B cell (primary cell): Measurements from ENCODE around the gene TBC1D1. TPM values are rescaled to one million over a fixed set of nuclear protein-coding genes. Genes with fewer than 3 reads are reported as not detected.

ENCODE experiments used
- ATAC-seq: fragments of 200-7000 bp; cut with Tn5 transposase; one replicate; pipeline ENCODE4 v1.10.0; 2021; ENCODE audit warnings: low read depth, mild to moderate bottlenecking, moderate number of reproducible peaks, moderate library complexity
- CTCF ChIA-PET: fragments of 350-600 bp; sonication (Branson Sonifier 250); formaldehyde crosslinking; loops from one replicate; lab custom pipeline; 2021; ENCODE audit warnings: antibody characterized with exemption, inconsistent platforms; lab: Charles Lee
- POLR2A ChIA-PET: fragments of 350-600 bp; sonication (Branson Sonifier 250); formaldehyde crosslinking; loops from one replicate; lab custom pipeline; 2021; ENCODE audit warnings: antibody characterized with exemption; lab: Charles Lee
- DNase-seq: peaks from one replicate; pipeline ENCODE4 v3.0.0; 2013
- H2AFZ ChIP-seq: 2 replicates; pipeline ENCODE4 v1.6.1; 2012; ENCODE audit warnings: mild to moderate bottlenecking, low read depth, low read length; ENCODE audit not compliant: insufficient read depth, poor library complexity, severe bottlenecking
- H3K27ac ChIP-seq, 2 donors: 1 replicate in 1 of 2; 2 replicates in 1 of 2; pipeline ENCODE4 v1.5.1; 2012 to 2013; ENCODE audit warnings: low read length in 2 of 2, mild to moderate bottlenecking in 2 of 2, moderate library complexity in 1 of 2
- H3K27me3 ChIP-seq, 4 experiments: fragments of 200-600 bp in 1 of 4; sonication (generic) in 1 of 4; replicated peaks in 1 of 4; 1 replicate in 2 of 4; 2 replicates in 2 of 4; pipeline versions ENCODE4 v1.6.1 to v1.7.0; 2013 to 2016; ENCODE audit warnings: low read length in 3 of 4, mild to moderate bottlenecking in 2 of 4, mixed read lengths in 1 of 4, moderate library complexity in 1 of 4; ENCODE audit not compliant: insufficient read depth in 4 of 4, control insufficient read depth in 3 of 4; ENCODE audit errors: control extremely low read depth in 1 of 4
- H3K36me3 ChIP-seq, 2 experiments: replicated peaks in 1 of 2; 1 replicate in 1 of 2; 2 replicates in 1 of 2; pipeline versions ENCODE4 v1.6.1 to v1.7.1; 2013; ENCODE audit warnings: low read length in 1 of 2; ENCODE audit not compliant: insufficient read depth in 2 of 2, control insufficient read depth in 1 of 2; ENCODE audit errors: control extremely low read depth in 1 of 2, extremely low read depth in 1 of 2
- H3K4me1 ChIP-seq, 2 donors: fragments of 200-600 bp in 1 of 2; sonication (generic) in 1 of 2; 1 replicate in 1 of 2; 2 replicates in 1 of 2; pipeline versions ENCODE4 v1.5.1 to v1.6.1; 2013 to 2017; ENCODE audit warnings: low read length in 2 of 2; ENCODE audit not compliant: control insufficient read depth in 2 of 2, insufficient read depth in 2 of 2
- H3K4me2 ChIP-seq: replicated peaks from 2 replicates; pipeline ENCODE3; 2012; ENCODE audit warnings: mild to moderate bottlenecking, low read depth, low read length; ENCODE audit not compliant: poor library complexity, severe bottlenecking
- H3K4me3 ChIP-seq, 5 experiments: fragments of 200-600 bp in 1 of 5; sonication (generic) in 1 of 5; 1 replicate in 3 of 5; 2 replicates in 2 of 5; pipeline versions ENCODE4 v1.5.1 to v1.7.0; 2011 to 2016; ENCODE audit warnings: low read length in 4 of 5, mild to moderate bottlenecking in 4 of 5, low read depth in 2 of 5, control low read depth in 1 of 5, moderate library complexity in 1 of 5; ENCODE audit not compliant: insufficient read depth in 1 of 5; ENCODE audit errors: control extremely low read depth in 1 of 5, extremely low read depth in 1 of 5
- H3K79me2 ChIP-seq: fragments of 200-600 bp; sonication (generic); one replicate; pipeline ENCODE4 v1.6.0; 2016; ENCODE audit warnings: low read length; ENCODE audit not compliant: control insufficient read depth, insufficient read depth
- H3K9ac ChIP-seq: fragments of 200-600 bp; sonication (generic); 2 replicates; pipeline ENCODE4 v1.6.1; 2017; ENCODE audit warnings: mild to moderate bottlenecking, low read length, moderate library complexity
- H3K9me3 ChIP-seq, 3 donors: one replicate each; pipeline versions ENCODE4 v1.6.1 to v1.7.1; 2013; ENCODE audit warnings: low read length in 2 of 3; ENCODE audit not compliant: control insufficient read depth in 2 of 3, insufficient read depth in 1 of 3; ENCODE audit errors: control extremely low read depth in 1 of 3
- H4K20me1 ChIP-seq: 2 replicates; pipeline ENCODE4 v1.6.0; 2012; ENCODE audit warnings: mild to moderate bottlenecking, low read length; ENCODE audit not compliant: insufficient read depth, control insufficient read depth, poor library complexity, severe bottlenecking
- H3K27ac Mint-ChIP-seq: one replicate; pipeline ENCODE4 v1.8.0; 2021; ENCODE audit warnings: mixed read lengths
- H3K27me3 Mint-ChIP-seq: one replicate; pipeline ENCODE4 v1.8.0; 2021; ENCODE audit warnings: mixed read lengths
- H3K4me1 Mint-ChIP-seq: one replicate; pipeline ENCODE4 v1.8.0; 2021; ENCODE audit warnings: mixed read lengths
- H3K4me3 Mint-ChIP-seq: one replicate; pipeline ENCODE4 v1.8.0; 2021; ENCODE audit warnings: mixed read lengths
- H3K9me3 Mint-ChIP-seq: one replicate; pipeline ENCODE4 v1.8.0; 2022; ENCODE audit warnings: mixed read lengths; ENCODE audit not compliant: insufficient read depth
- EZH2 ChIP-seq: IDR thresholded peaks from 2 replicates; pipeline ENCODE4 v1.6.1; 2012; ENCODE audit warnings: borderline replicate concordance, low read depth, mild to moderate bottlenecking, moderate library complexity, low read length; ENCODE audit not compliant: insufficient read depth, poor library complexity, severe bottlenecking
- WGBS: methylation state at CpG from one replicate; pipeline ENCODE4 v1.1.5; 2013; ENCODE audit warnings: missing lambda C conversion rate; ENCODE audit not compliant: insufficient coverage; 5-methylcytosine and 5-hydroxymethylcytosine counted together
- intact Hi-C: fragments of 100-400 bp; cut with micrococcal nuclease; formaldehyde crosslinking; loops from one replicate; pipeline ENCODE4 v1.10.0; 2022
- polyA plus RNA-seq: library from polyadenylated mRNA; depleted of rRNA; stranded (reverse); fragments of >200 nt; gene quantifications from 2 replicates; pipeline ENCODE4 v1.2.3, GENCODE V29; 2012
- total RNA-seq, 2 donors: library from RNA; stranded (reverse); fragments of 120-200 nt in 1 of 2; gene quantifications; 1 replicate in 1 of 2; 2 replicates in 1 of 2; pipeline versions ENCODE4 v1.2.3 to v1.2.4, GENCODE V29; 2013 to 2022
- TF ChIP-seq, protein P1 (sequence below): fragments of 200-600 bp; IDR thresholded peaks from one replicate; pipeline ENCODE4 v1.8.0; 2022; ENCODE audit warnings: antibody characterized with exemption, mild to moderate bottlenecking

TBC1D1 gene
- total and polyA plus RNA-seq, 2 donors (not counting 1 experiment from before 2014, with no cell fraction given) = 88.2 to 98.7 TPM

DNA sequence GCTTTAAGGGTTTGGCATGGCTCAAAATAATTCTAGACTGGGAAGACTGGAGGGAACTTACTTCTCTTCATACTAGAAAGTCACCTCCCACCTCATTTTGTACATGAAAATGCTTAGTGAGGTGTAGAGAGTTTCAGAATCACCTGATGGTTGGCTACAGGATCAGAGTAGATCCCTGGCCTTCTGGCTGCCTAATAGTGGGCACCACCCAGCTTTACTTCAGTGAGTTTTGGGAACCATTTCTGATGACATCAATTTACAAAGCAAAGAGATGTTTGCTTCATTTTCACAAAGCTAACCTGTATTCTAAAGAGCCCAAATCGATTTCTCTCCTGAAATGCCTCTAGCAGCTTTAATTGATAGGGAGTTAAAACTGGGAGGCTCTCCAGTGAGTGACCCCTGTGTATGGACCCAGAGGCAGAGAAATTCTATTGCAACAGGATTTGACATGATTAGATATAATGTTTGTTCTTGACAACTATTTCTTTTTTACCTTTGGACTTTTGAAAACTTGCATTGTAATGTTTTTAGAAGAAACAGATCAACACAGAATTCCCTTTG lies 249.8 kb downstream of the TBC1D1 start:
- Mint-ChIP-seq H3K27ac (no peak overlapping the region), H3K4me1 (no peaks in the 10 kb centered on the region), H3K27me3 (no peaks in the 10 kb centered on the region), H3K4me3 (no peak overlapping the region), H3K9me3 (no peaks in the 10 kb centered on the region)
- no peak for TF ChIP-seq EZH2
- TF ChIP-seq, protein P1, sequence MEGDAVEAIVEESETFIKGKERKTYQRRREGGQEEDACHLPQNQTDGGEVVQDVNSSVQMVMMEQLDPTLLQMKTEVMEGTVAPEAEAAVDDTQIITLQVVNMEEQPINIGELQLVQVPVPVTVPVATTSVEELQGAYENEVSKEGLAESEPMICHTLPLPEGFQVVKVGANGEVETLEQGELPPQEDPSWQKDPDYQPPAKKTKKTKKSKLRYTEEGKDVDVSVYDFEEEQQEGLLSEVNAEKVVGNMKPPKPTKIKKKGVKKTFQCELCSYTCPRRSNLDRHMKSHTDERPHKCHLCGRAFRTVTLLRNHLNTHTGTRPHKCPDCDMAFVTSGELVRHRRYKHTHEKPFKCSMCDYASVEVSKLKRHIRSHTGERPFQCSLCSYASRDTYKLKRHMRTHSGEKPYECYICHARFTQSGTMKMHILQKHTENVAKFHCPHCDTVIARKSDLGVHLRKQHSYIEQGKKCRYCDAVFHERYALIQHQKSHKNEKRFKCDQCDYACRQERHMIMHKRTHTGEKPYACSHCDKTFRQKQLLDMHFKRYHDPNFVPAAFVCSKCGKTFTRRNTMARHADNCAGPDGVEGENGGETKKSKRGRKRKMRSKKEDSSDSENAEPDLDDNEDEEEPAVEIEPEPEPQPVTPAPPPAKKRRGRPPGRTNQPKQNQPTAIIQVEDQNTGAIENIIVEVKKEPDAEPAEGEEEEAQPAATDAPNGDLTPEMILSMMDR = no peak
- H3K27ac ChIP-seq = no peak overlapping the region
- no peaks in the 10 kb centered on the region for H3K27me3 ChIP-seq
- ATAC-seq = no peak
- no peaks in the 10 kb centered on the region for H3K4me1 ChIP-seq
- intact Hi-C loops = no loop called here
- ChIA-PET POLR2A (no interaction called here), CTCF (no interaction called here)
- no peak overlapping the region for H3K9ac ChIP-seq
- H3K9me3 ChIP-seq = no peaks in the 10 kb centered on the region
- WGBS = no CpG with 5 or more reads among the region's 1 CpG
- no peak overlapping the region for H3K4me3 ChIP-seq
- peaks cover 1 to 38% of the 10 kb centered on the region in 2 experiments for H3K36me3 ChIP-seq
- H2AFZ ChIP-seq = no peak overlapping the region
- no peak overlapping the region for H3K4me2 ChIP-seq
- DNase-seq = no peak
- H4K20me1 ChIP-seq = no peaks in the 10 kb centered on the region
- no peaks in the 10 kb centered on the region for H3K79me2 ChIP-seq

DNA sequence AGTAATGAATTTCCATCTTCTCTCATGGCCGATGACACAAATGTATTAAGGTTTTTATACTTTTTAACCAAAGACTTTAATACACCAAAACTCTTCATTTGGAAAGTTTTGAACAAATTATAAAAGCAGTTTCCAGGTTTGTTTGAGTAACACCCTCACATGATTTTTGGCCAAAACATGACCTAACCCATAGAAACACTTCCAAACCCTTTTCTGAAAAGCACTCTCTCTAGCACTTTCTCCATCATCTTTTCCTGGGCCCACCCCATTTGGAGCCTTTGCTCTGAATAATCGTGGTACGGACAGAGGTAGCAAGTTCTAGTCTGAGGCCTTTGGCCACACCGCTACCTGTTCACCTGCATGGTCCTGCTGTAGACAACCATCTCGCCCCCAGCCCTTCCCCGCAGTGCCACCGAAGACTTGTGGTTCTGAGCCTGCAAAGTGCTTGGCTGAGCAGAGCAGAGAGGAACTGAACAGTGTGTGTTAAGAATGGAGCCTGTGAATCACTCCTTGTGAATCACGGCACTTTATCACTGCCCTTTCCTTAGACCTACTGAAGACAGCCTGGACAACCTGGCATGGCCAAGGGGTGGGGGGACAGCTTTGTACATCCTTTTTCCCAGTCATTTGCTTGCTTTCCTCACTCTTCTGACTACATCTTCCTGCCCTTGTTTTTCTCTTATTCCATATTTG lies 251.1 kb downstream of the TBC1D1 start:
- H3K4me1 ChIP-seq = no peaks in the 10 kb centered on the region
- WGBS = 95% methylated on average over 6 of the region's 8 CpGs
- no peak overlapping the region for H2AFZ ChIP-seq
- peaks cover 0 to 33% of the 10 kb centered on the region in 2 experiments for H3K36me3 ChIP-seq
- H3K9ac ChIP-seq = no peak overlapping the region
- DNase-seq (no peak), ATAC-seq (no peak)
- ChIA-PET CTCF (no interaction called here), POLR2A (no interaction called here)
- intact Hi-C loops = no loop called here
- no peaks in the 10 kb centered on the region for H3K9me3 ChIP-seq
- Mint-ChIP-seq H3K27ac (no peak overlapping the region), H3K4me3 (no peak overlapping the region), H3K27me3 (no peaks in the 10 kb centered on the region), H3K4me1 (no peaks in the 10 kb centered on the region), H3K9me3 (no peaks in the 10 kb centered on the region)
- no peaks in the 10 kb centered on the region for H3K79me2 ChIP-seq
- H3K27me3 ChIP-seq = no peaks in the 10 kb centered on the region
- H3K27ac ChIP-seq = no peak overlapping the region
- no peak overlapping the region for H3K4me2 ChIP-seq
- TF ChIP-seq EZH2 = no peak
- TF ChIP-seq, protein P1 = no peak
- H4K20me1 ChIP-seq = no peaks in the 10 kb centered on the region
- no peak overlapping the region for H3K4me3 ChIP-seq
